Measurements from ENCODE around the gene OR2W3. TPM values are rescaled to one million over a fixed set of nuclear protein-coding genes. Genes with fewer than 3 reads are reported as not detected.

Gene OR2W3
- total RNA-seq, 1 experiment from 2014 or later: not detected

- Histone ChIP-seq H2BK120ac (ENCODE audit: low read depth, low read length, poor library complexity, severe bottlenecking) (no peak overlapping the region), H4K91ac (ENCODE audit: insufficient read length, low read depth, low read length) (no peak overlapping the region), H3K79me2 (ENCODE audit: insufficient read depth, low read length) (no peaks in the 10 kb centered on the region), H3K9me3 (ENCODE audit: control insufficient read depth, low read depth, low read length) (peaks cover 4% of the 10 kb centered on the region), H3K18ac (ENCODE audit: insufficient read length, low read depth, low read length) (no peak overlapping the region), H3K56ac (ENCODE audit: insufficient read length, low read depth, low read length) (no peak overlapping the region), H2BK5ac (ENCODE audit: insufficient read length, low read length) (no peak overlapping the region), H3K23me2 (ENCODE audit: insufficient read length, low read depth, low read length, poor library complexity, severe bottlenecking) (no peaks in the 10 kb centered on the region), H3K27ac (ENCODE audit: insufficient read length, low read depth, low read length) (no peak overlapping the region), H3K23ac (ENCODE audit: insufficient read length, low read depth, low read length) (no peak overlapping the region), H2BK12ac (ENCODE audit: insufficient read length, low read depth, low read length) (no peak overlapping the region), H4K20me1 (ENCODE audit: control insufficient read depth, insufficient read depth, insufficient read length) (no peaks in the 10 kb centered on the region), H2AFZ (ENCODE audit: low read length) (no peak overlapping the region), H3K14ac (ENCODE audit: insufficient read depth, low read length) (no peak overlapping the region), H3K27me3 (ENCODE audit: insufficient read depth, low read length) (no peaks in the 10 kb centered on the region), H4K5ac (ENCODE audit: insufficient read length, low read depth, low read length) (no peak overlapping the region), H3K4me2 (ENCODE audit: insufficient read depth, insufficient read length, low read length) (no peak overlapping the region), H4K8ac (replicated peaks; ENCODE audit: insufficient read length, low read depth, low read length) (no peak overlapping the region), H3K9ac (ENCODE audit: extremely low read depth, insufficient read length, low read length) (no peak overlapping the region), H3K4me1 (ENCODE audit: insufficient read depth, low read length) (no peaks in the 10 kb centered on the region), H3K4ac (ENCODE audit: low read depth, low read length) (no peak overlapping the region), H2AK5ac (ENCODE audit: insufficient read length, low read length) (no peak overlapping the region), H2BK15ac (ENCODE audit: low read depth, low read length) (no peak overlapping the region), H3K79me1 (ENCODE audit: insufficient read depth, low read depth, low read length, poor library complexity, severe bottlenecking) (no peaks in the 10 kb centered on the region), H3T11ph (ENCODE audit: low read length) (no peak overlapping the region), H2BK20ac (ENCODE audit: low read depth, low read length, poor library complexity, severe bottlenecking) (no peak overlapping the region)
- H3K27me3 Mint-ChIP-seq (ENCODE audit: low read depth): peaks cover 1% of the 10 kb centered on the region; the same call in 1 of the 2 replicates
- peaks cover 8 to 11% (median 9%) of the 10 kb centered on the region in 3 experiments; a peak in 4 of 7 replicates for H3K36me3 Mint-ChIP-seq (ENCODE audit: insufficient read depth in 1 of 3, low read depth in 3 of 3)
- no peak for TF ChIP-seq CTCF (conservative IDR thresholded peaks at IDR 0.05)
- no peak for DNase-seq
- H3K9me3 Mint-ChIP-seq: peaks cover 55 to 57% of the 10 kb centered on the region in 2 experiments
- H3K27ac Mint-ChIP-seq: no peak overlapping the region
- no CpG with 5 or more reads among the region's 9 CpGs for WGBS (ENCODE audit: extremely low coverage, insufficient read length, low lambda C conversion rate)
- H3K4me1 Mint-ChIP-seq: no peaks in the 10 kb centered on the region
- H3K4me3 Mint-ChIP-seq: no peak overlapping the region
Observed at GRCh38 chr1:247935781-247936180, 40.4 kb downstream of the OR2W3 start.

All from H9 (cell line).